ENCODE data around the gene ADAM19. TPM values are rescaled to one million over a fixed set of nuclear protein-coding genes. Genes with fewer than 3 reads are reported as not detected.

The ADAM19 gene
- total RNA-seq, 1 experiment from 2014 or later = 0.47 TPM

- CTCF ChIA-PET = interaction anchor here (0.5 to 4.8 kb wide), 16 partner anchors 9 to 457 kb away, joined by 3 to 51 read pairs (median 4); partner anchors contain the start of gene NIPAL4
- TF ChIP-seq CTCF (IDR thresholded peaks at IDR 0.05; ENCODE audit: unreplicated experiment) = no peak
- POLR2A ChIA-PET = interaction anchor here (1.0 to 2.2 kb wide), 3 partner anchors 14 to 121 kb away, joined by 3 to 23 read pairs (median 3); no protein-coding TSS in a partner anchor
- intact Hi-C loops (cut with micrococcal nuclease) = no loop called here
- Mint-ChIP-seq H3K36me3 (ENCODE audit: insufficient read depth, unreplicated experiment) (no peaks in the 10 kb centered on the region), H3K4me3 (ENCODE audit: unreplicated experiment) (no peak overlapping the region), H3K4me1 (ENCODE audit: insufficient read depth, unreplicated experiment) (peaks cover 19% of the 10 kb centered on the region), H3K9me3 (ENCODE audit: unreplicated experiment) (no peaks in the 10 kb centered on the region), H3K27me3 (ENCODE audit: insufficient read depth, unreplicated experiment) (no peaks in the 10 kb centered on the region), H3K27ac (ENCODE audit: low read depth, unreplicated experiment) (no peak overlapping the region)
- DNase-seq (ENCODE audit: unreplicated experiment) = peak; percentile 47
- BruUV-seq (replicated peaks) = no TSS peak
Observed at GRCh38 chr5:157449011-157449723, 126.4 kb downstream of the ADAM19 start.

- intact Hi-C loops (cut with micrococcal nuclease) = no loop called here
- CTCF ChIA-PET = interaction anchor here (1.2 to 4.8 kb wide), 6 partner anchors 15 to 271 kb away, joined by 3 to 51 read pairs (median 10); no protein-coding TSS in a partner anchor
- Mint-ChIP-seq H3K9me3 (ENCODE audit: unreplicated experiment) (no peaks in the 10 kb centered on the region), H3K4me3 (ENCODE audit: unreplicated experiment) (no peak overlapping the region), H3K27me3 (ENCODE audit: insufficient read depth, unreplicated experiment) (no peaks in the 10 kb centered on the region), H3K36me3 (ENCODE audit: insufficient read depth, unreplicated experiment) (no peaks in the 10 kb centered on the region), H3K27ac (ENCODE audit: low read depth, unreplicated experiment) (no peak overlapping the region), H3K4me1 (ENCODE audit: insufficient read depth, unreplicated experiment) (peaks cover 19% of the 10 kb centered on the region)
- no peak for TF ChIP-seq CTCF (IDR thresholded peaks at IDR 0.05; ENCODE audit: unreplicated experiment)
- no TSS peak for BruUV-seq (replicated peaks)
- POLR2A ChIA-PET = interaction anchor here (0.5 to 1.4 kb wide), 3 partner anchors 16 to 141 kb away, joined by 3 to 5 read pairs (median 3); no protein-coding TSS in a partner anchor
- DNase-seq (ENCODE audit: unreplicated experiment) = no peak
Observed at GRCh38 chr5:157447201-157447637, 128.4 kb downstream of the ADAM19 start.

GRCh38 chr5:157446412-157446935 lies 129.1 kb downstream of the ADAM19 start:
- H3K4me3 Mint-ChIP-seq (ENCODE audit: unreplicated experiment) = no peak overlapping the region
- H3K36me3 Mint-ChIP-seq (ENCODE audit: insufficient read depth, unreplicated experiment) = no peaks in the 10 kb centered on the region
- H3K4me1 Mint-ChIP-seq (ENCODE audit: insufficient read depth, unreplicated experiment) = peaks cover 19% of the 10 kb centered on the region
- intact Hi-C loops (cut with micrococcal nuclease) = no loop called here
- BruUV-seq (replicated peaks) = no TSS peak
- ChIA-PET CTCF (interaction anchor here (0.5 to 4.8 kb wide), 9 partner anchors 15 to 298 kb away, joined by 3 to 51 read pairs (median 4); no protein-coding TSS in a partner anchor), POLR2A (interaction anchor here (0.5 to 1.4 kb wide), 3 partner anchors 14 to 141 kb away, joined by 3 to 4 read pairs (median 3); no protein-coding TSS in a partner anchor)
- no peak overlapping the region for H3K27ac Mint-ChIP-seq (ENCODE audit: low read depth, unreplicated experiment)
- TF ChIP-seq CTCF (IDR thresholded peaks at IDR 0.05; ENCODE audit: unreplicated experiment) = no peak
- no peak for DNase-seq (ENCODE audit: unreplicated experiment)
- no peaks in the 10 kb centered on the region for H3K27me3 Mint-ChIP-seq (ENCODE audit: insufficient read depth, unreplicated experiment)
- no peaks in the 10 kb centered on the region for H3K9me3 Mint-ChIP-seq (ENCODE audit: unreplicated experiment)

- BruUV-seq (replicated peaks) = no TSS peak
- intact Hi-C loops (cut with micrococcal nuclease) = no loop called here
- H3K9me3 Mint-ChIP-seq (ENCODE audit: unreplicated experiment) = no peaks in the 10 kb centered on the region
- H3K27ac Mint-ChIP-seq (ENCODE audit: low read depth, unreplicated experiment) = no peak overlapping the region
- DNase-seq (ENCODE audit: unreplicated experiment) = no peak
- H3K4me3 Mint-ChIP-seq (ENCODE audit: unreplicated experiment) = no peak overlapping the region
- TF ChIP-seq CTCF (IDR thresholded peaks at IDR 0.05; ENCODE audit: unreplicated experiment) = no peak
- CTCF ChIA-PET = interaction anchor here (0.5 to 4.8 kb wide), 7 partner anchors 14 to 272 kb away, joined by 3 to 51 read pairs (median 3); no protein-coding TSS in a partner anchor
- H3K36me3 Mint-ChIP-seq (ENCODE audit: insufficient read depth, unreplicated experiment) = no peaks in the 10 kb centered on the region
- H3K4me1 Mint-ChIP-seq (ENCODE audit: insufficient read depth, unreplicated experiment) = peaks cover 19% of the 10 kb centered on the region
- POLR2A ChIA-PET = interaction anchor here (1.1 to 1.4 kb wide), 2 partner anchors 13 to 17 kb away, joined by 3 to 4 read pairs; no protein-coding TSS in a partner anchor
- no peaks in the 10 kb centered on the region for H3K27me3 Mint-ChIP-seq (ENCODE audit: insufficient read depth, unreplicated experiment)
Observed at GRCh38 chr5:157445745-157446411, 129.7 kb downstream of the ADAM19 start.

Measured in MCF 10A (cell line).